GM12878 (cell line): Measurements from ENCODE around the gene KLF17. TPM values are rescaled to one million over a fixed set of nuclear protein-coding genes. Genes with fewer than 3 reads are reported as not detected.

ENCODE experiments used
- ATAC-seq: fragments of 200-7000 bp; cut with Tn5 transposase; 3 replicates; pipeline ENCODE4 v1.9.1; 2020; ENCODE audit warnings: mild to moderate bottlenecking, moderate library complexity
- BruUV-seq: library from RNA; stranded (reverse); fragments of 400-500 nt; replicated peaks from 2 replicates; lab custom pipeline; 2021; lab: Mats Ljungman, UMichigan
- CTCF ChIA-PET: fragments of 300-600 bp; sonication (Branson Sonifier 250); formaldehyde crosslinking; extraction: SDS; loops from one replicate; lab custom pipeline; 2021; ENCODE audit warnings: inconsistent platforms; lab: Yijun Ruan, JAX
- POLR2A ChIA-PET: fragments of 350-600 bp; formaldehyde crosslinking; extraction: SDS; loops from one replicate; lab custom pipeline; 2021; ENCODE audit warnings: inconsistent platforms; lab: Charles Lee
- RAD21 ChIA-PET: fragments of 300-600 bp; sonication (Branson Sonifier 250); formaldehyde crosslinking; loops from one replicate; lab custom pipeline; 2023; ENCODE audit warnings: antibody characterized with exemption; ENCODE audit not compliant: unreplicated experiment; lab: Charles Lee
- SMC1A ChIA-PET: fragments of 300-600 bp; sonication (Branson Sonifier 250); formaldehyde crosslinking; loops from one replicate; lab custom pipeline; 2023; ENCODE audit not compliant: unreplicated experiment, uncharacterized antibody; lab: Charles Lee
- DNase-seq: peaks from one replicate; pipeline ENCODE4 v3.0.0-alpha.2; 2011; ENCODE audit warnings: low read depth, low spot score
- FAIRE-seq: peaks from 3 replicates; lab custom pipeline; 2011; peaks lifted over from hg19 to GRCh38; lab: Jason Lieb, UNC
- H2AFZ ChIP-seq: 2 replicates; pipeline ENCODE4 v1.6.0; 2011; ENCODE audit warnings: low read depth, low read length, control low read depth; ENCODE audit not compliant: control insufficient read depth
- H3K27ac ChIP-seq: 2 replicates; pipeline ENCODE4 v1.5.1; 2011; ENCODE audit warnings: control low read depth; ENCODE audit not compliant: control insufficient read depth, insufficient read depth
- H3K27me3 ChIP-seq, 2 experiments: replicated peaks in 1 of 2; 2 replicates each; pipeline versions ENCODE4 v1.6.0 to v1.6.1; 2011; ENCODE audit warnings: low read length in 1 of 2; ENCODE audit not compliant: control insufficient read depth in 2 of 2, insufficient read depth in 2 of 2
- H3K36me3 ChIP-seq, 2 experiments: 2 replicates each; pipeline ENCODE4 v1.5.1; 2011; ENCODE audit warnings: low read length in 1 of 2; ENCODE audit not compliant: control insufficient read depth in 2 of 2, insufficient read depth in 2 of 2
- H3K4me1 ChIP-seq: 2 replicates; pipeline ENCODE4 v1.6.1; 2011; ENCODE audit warnings: mild to moderate bottlenecking, low read length, moderate library complexity, mixed read lengths; ENCODE audit not compliant: control insufficient read depth, insufficient read depth
- H3K4me2 ChIP-seq: 2 replicates; pipeline ENCODE4 v1.6.0; 2011; ENCODE audit warnings: control low read depth; ENCODE audit not compliant: control insufficient read depth, insufficient read depth
- H3K4me3 ChIP-seq: fragments of 200-600 bp; sonication (generic); 2 replicates; pipeline ENCODE4 v1.5.1; 2016
- H3K79me2 ChIP-seq: 2 replicates; pipeline ENCODE4 v1.6.0; 2011; ENCODE audit warnings: low read length; ENCODE audit not compliant: control insufficient read depth, insufficient read depth
- H3K9ac ChIP-seq: 2 replicates; pipeline ENCODE4 v1.8.0; 2011; ENCODE audit warnings: low read length, control low read depth, mixed read lengths; ENCODE audit not compliant: control insufficient read depth, insufficient read depth
- H3K9me3 ChIP-seq: replicated peaks from 3 replicates; pipeline ENCODE4 v1.5.1; 2011; ENCODE audit warnings: mild to moderate bottlenecking, low read length; ENCODE audit not compliant: control insufficient read depth, insufficient read depth
- H4K20me1 ChIP-seq: 2 replicates; pipeline ENCODE4 v1.6.0; 2011; ENCODE audit not compliant: control insufficient read depth, insufficient read depth
- CTCF ChIP-seq, 3 experiments: IDR thresholded peaks in 2 of 3; conservative IDR thresholded peaks in 1 of 3; 2 replicates each; pipeline ENCODE4 v1.5.1; 2011; ENCODE audit warnings: low read depth in 3 of 3, low read length in 3 of 3, mild to moderate bottlenecking in 3 of 3, control low read depth in 2 of 3, moderate library complexity in 2 of 3, inconsistent platforms in 1 of 3, mixed read lengths in 1 of 3; ENCODE audit not compliant: control insufficient read depth in 2 of 3, insufficient read depth in 1 of 3; ENCODE audit errors: extremely low read depth in 1 of 3
- MEF2A ChIP-seq: IDR thresholded peaks from 2 replicates; pipeline ENCODE4 v1.6.1; 2011; ENCODE audit warnings: low read depth, mild to moderate bottlenecking, low read length, moderate library complexity; ENCODE audit not compliant: insufficient read depth
- MEF2B ChIP-seq: fragments of 450-650 bp; IDR thresholded peaks from 2 replicates; pipeline ENCODE4 v1.6.1; 2018; ENCODE audit warnings: mild to moderate bottlenecking, moderate library complexity; ENCODE audit not compliant: partially characterized antibody, poor library complexity, severe bottlenecking
- MXI1 ChIP-seq: fragments of 150-350 bp; IDR thresholded peaks from 2 replicates; pipeline ENCODE4 v1.6.1; 2011; ENCODE audit warnings: low read depth, mild to moderate bottlenecking, inconsistent platforms, low read length, improper control_type of control experiment
- WGBS: methylation state at CpG from one replicate; pipeline ENCODE4 v1.1.6; 2016; ENCODE audit warnings: low lambda C conversion rate; ENCODE audit not compliant: insufficient replicate concordance, insufficient coverage; ENCODE audit errors: missing lambda C conversion rate; 5-methylcytosine and 5-hydroxymethylcytosine counted together
- in situ Hi-C: fragments of 300-500 bp; cut with MboI; formaldehyde crosslinking; loops from 9 replicates; pipeline ENCODE4 v1.14.3; 2018; ENCODE audit warnings: mixed read lengths
- intact Hi-C: fragments of 100-400 bp; cut with micrococcal nuclease; formaldehyde crosslinking; loops from one replicate; pipeline ENCODE4 v1.14.2; 2022; ENCODE audit not compliant: unreplicated experiment
- polyA plus RNA-seq, 11 experiments: library from polyadenylated mRNA; depleted of rRNA in 4 of 11; unstranded in 6 of 11; stranded (reverse) in 5 of 11; fragments of >200 nt; fragmentation: Nextera tagmentation in 4 of 11; fragmentation: Illumina TruSeq in 1 of 11; extraction: Ambion mirVana in 4 of 11; extraction: Trizol in 1 of 11; gene quantifications; 1 replicate in 1 of 11; 2 replicates in 10 of 11; pipeline versions ENCODE4 v1.2.1 to v1.2.3, GENCODE V29; 2011 to 2016; ENCODE audit warnings: inconsistent platforms in 2 of 11, missing spikeins in 2 of 11, low read depth in 1 of 11
- total RNA-seq, 4 experiments: library from RNA; depleted of rRNA in 3 of 4; stranded (reverse); fragments of >200 nt in 3 of 4; fragmentation: Illumina TruSeq in 1 of 4; extraction: Trizol in 1 of 4; gene quantifications; 2 replicates each; pipeline versions ENCODE4 v1.2.1 to v1.2.3, GENCODE V29; 2013 to 2021

KLF17 gene
- total and polyA plus RNA-seq, 10 of the 15 experiments (the other 5 are each of a cell fraction or from before 2014, with no cell fraction given) = not detected

GRCh38 chr1:44103270-44104131 lies 15.1 kb upstream of the KLF17 start:
- ChIA-PET CTCF (interaction anchor here (0.9 to 1.7 kb wide), 8 partner anchors 10 to 549 kb away, joined by 3 to 8 read pairs (median 4); partner anchors contain the start of gene DMAP1), SMC1A (interaction anchor here (1.9 kb wide), 1 partner anchor 114 kb away, joined by 5 read pairs; no protein-coding TSS in a partner anchor), POLR2A (no interaction called here), RAD21 (interaction anchor here (1.1 kb wide), 1 partner anchor 114 kb away, joined by 3 read pairs; no protein-coding TSS in a partner anchor)
- FAIRE-seq (no peak), DNase-seq (no peak), ATAC-seq (no peak)
- 55% methylated on average over 46 of the region's 46 CpGs for WGBS
- Histone ChIP-seq H3K9me3 (no peaks in the 10 kb centered on the region), H3K4me2 (no peak overlapping the region), H3K4me3 (no peak overlapping the region), H3K4me1 (no peaks in the 10 kb centered on the region), H3K36me3 (no peaks in the 10 kb centered on the region), H2AFZ (no peak overlapping the region), H3K27me3 (no peaks in the 10 kb centered on the region), H3K9ac (no peak overlapping the region), H4K20me1 (no peaks in the 10 kb centered on the region), H3K79me2 (no peaks in the 10 kb centered on the region), H3K27ac (no peak overlapping the region)
- intact Hi-C loops = no loop called here
- no TSS peak for BruUV-seq
- in situ Hi-C loops = no loop called here
- TF ChIP-seq MXI1 = no peak
- TF ChIP-seq CTCF (IDR thresholded peaks at IDR 0.05 in 2 of 3, conservative IDR thresholded peaks at IDR 0.05 in 1 of 3; ENCODE audit: control insufficient read depth in 2 of 3, extremely low read depth in 1 of 3, insufficient read depth in 1 of 3, low read depth in 3 of 3, low read length in 3 of 3) = peak in 2 of 3 experiments; percentile 16 to 26; a peak in 1 of 6 replicates
- no peak for TF ChIP-seq MEF2B
- no peak for TF ChIP-seq MEF2A
- TF ChIP-seq, all 136 proteins: peak for 1
